ENCODE results near the gene COL4A2.

DNA sequence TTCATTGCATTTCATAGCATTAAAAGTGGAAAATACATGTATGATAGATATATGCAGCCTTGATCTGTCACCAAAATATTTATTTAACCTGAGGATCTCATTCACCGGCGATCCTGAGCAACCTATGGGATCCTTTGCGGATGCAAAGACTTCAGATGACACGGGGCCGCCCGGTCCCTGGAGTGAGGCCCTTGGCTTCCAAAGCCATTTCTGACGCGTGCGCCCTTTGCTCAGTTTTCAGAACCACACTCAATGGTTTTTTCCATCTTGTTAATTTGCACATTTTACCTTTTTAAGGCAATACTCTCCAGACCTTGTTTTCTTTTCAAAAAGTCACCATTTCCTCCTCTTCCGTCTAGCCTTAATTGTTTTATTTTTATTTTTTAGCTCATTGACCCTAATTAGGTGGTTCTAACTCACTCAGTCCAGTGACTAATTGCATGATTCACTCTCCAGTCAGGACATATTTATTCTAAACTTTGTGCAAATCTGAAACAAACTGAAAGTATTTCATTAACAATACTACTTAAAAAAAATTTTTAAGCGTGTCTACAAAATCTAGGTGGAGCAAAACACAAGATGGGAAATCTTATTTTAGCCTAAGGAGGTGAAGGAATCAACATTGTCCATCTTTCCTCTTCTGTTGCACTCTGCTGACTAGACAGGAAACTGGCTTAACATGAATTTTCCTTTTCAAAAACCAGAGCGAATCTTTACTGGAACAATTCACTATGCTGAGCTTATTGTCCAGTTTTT lies 48.0 kb upstream of the COL4A2 start:
- TF ChIP-seq, protein P1, sequence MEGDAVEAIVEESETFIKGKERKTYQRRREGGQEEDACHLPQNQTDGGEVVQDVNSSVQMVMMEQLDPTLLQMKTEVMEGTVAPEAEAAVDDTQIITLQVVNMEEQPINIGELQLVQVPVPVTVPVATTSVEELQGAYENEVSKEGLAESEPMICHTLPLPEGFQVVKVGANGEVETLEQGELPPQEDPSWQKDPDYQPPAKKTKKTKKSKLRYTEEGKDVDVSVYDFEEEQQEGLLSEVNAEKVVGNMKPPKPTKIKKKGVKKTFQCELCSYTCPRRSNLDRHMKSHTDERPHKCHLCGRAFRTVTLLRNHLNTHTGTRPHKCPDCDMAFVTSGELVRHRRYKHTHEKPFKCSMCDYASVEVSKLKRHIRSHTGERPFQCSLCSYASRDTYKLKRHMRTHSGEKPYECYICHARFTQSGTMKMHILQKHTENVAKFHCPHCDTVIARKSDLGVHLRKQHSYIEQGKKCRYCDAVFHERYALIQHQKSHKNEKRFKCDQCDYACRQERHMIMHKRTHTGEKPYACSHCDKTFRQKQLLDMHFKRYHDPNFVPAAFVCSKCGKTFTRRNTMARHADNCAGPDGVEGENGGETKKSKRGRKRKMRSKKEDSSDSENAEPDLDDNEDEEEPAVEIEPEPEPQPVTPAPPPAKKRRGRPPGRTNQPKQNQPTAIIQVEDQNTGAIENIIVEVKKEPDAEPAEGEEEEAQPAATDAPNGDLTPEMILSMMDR (IDR thresholded peaks at IDR 0.05): no peak
- TF ChIP-seq POLR2A (IDR thresholded peaks at IDR 0.05): no peak
